ENCODE results near the gene GPR146. TPM values are rescaled to one million over a fixed set of nuclear protein-coding genes. Genes with fewer than 3 reads are reported as not detected.

GPR146 gene
- total RNA-seq, 1 donor from 2014 or later = 40.0 TPM

DNA sequence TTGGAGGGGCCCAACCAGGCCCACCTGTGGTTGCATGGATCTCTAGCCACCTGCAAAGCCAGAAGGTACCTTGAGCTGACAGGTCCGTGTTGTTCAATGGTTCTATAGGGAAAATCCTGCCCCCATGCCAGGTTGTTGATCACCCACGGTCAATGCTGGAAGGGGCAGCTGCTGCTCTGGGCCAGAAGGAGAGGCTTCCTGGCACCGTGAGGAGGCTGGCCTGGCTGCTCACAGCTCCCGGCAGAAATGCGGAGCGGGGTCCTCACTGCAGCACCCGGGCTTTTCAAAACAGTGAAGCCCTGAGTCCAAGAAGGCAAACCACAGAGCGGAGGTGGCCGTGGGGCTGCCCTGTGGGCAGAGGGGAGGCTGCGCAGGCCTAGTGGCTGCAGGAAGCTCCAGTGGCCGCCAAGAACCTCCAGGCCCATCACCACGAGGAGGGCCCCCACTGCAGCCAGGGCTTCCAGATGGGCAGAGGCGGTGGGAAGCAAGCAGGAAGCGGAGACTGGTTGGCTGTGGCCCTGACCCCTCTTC is 25.0 kb upstream of the GPR146 start:
- TF ChIP-seq, protein P1, sequence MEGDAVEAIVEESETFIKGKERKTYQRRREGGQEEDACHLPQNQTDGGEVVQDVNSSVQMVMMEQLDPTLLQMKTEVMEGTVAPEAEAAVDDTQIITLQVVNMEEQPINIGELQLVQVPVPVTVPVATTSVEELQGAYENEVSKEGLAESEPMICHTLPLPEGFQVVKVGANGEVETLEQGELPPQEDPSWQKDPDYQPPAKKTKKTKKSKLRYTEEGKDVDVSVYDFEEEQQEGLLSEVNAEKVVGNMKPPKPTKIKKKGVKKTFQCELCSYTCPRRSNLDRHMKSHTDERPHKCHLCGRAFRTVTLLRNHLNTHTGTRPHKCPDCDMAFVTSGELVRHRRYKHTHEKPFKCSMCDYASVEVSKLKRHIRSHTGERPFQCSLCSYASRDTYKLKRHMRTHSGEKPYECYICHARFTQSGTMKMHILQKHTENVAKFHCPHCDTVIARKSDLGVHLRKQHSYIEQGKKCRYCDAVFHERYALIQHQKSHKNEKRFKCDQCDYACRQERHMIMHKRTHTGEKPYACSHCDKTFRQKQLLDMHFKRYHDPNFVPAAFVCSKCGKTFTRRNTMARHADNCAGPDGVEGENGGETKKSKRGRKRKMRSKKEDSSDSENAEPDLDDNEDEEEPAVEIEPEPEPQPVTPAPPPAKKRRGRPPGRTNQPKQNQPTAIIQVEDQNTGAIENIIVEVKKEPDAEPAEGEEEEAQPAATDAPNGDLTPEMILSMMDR (IDR thresholded peaks at IDR 0.05) = no peak
- ATAC-seq (no peak), DNase-seq (no peak)
- H3K4me1 ChIP-seq = peaks cover under 1% of the 10 kb centered on the region
- H3K36me3 ChIP-seq = peaks cover 5% of the 10 kb centered on the region
- no peaks in the 10 kb centered on the region for H3K27me3 ChIP-seq
- H3K27ac ChIP-seq = no peak overlapping the region
- H3K9me3 ChIP-seq = no peaks in the 10 kb centered on the region
- intact Hi-C loops (cut with DNase I) = no loop called here
- no peak overlapping the region for H3K4me3 ChIP-seq

DNA sequence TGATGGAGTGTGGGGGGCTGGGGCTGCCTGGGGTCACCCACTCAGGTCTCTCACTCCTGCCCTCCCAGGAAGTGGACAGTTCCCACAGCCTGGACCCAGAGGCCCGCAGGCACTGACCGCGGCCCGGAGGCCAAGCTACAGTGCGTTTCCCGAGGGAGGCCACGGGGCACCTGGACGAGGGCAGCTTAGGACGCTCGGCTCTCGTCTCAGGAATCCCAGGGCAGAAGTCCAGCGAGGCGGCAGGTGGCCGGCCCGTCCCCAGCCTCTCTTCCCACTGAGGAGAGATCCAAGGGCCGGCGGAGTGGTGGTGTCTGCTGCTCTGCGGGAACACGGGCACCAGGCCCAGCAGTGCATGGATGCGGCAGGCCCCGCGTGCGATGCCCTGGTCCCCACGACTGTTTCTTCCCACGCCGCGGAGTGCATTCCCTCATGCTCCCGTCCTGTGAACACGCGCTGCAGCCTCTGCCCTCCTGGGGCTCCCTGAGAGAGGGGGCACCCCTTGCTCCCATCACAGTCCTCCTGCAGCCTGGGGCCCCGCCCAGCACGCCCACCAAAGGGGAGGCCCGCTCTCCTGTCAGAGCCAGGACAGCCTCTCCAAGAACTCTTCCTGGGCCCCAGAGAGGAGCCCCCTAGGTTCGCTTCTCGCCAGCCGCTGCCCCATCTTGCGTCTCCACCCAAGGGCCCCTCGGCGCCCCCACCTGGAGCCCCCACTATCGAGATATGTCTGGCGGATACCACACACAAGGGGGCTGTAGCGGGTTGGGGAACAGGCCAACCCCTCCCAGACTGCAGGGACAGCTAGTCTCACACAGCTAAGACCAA is 24.3 kb upstream of the GPR146 start:
- no peaks in the 10 kb centered on the region for H3K27me3 ChIP-seq
- H3K4me1 ChIP-seq = peaks cover 5% of the 10 kb centered on the region
- no peak overlapping the region for H3K4me3 ChIP-seq
- intact Hi-C loops (cut with DNase I) = no loop called here
- DNase-seq (no peak), ATAC-seq (no peak)
- H3K27ac ChIP-seq = no peak overlapping the region
- H3K9me3 ChIP-seq = no peaks in the 10 kb centered on the region
- TF ChIP-seq, protein P1 (IDR thresholded peaks at IDR 0.05) = no peak
- peaks cover 7% of the 10 kb centered on the region for H3K36me3 ChIP-seq

DNA sequence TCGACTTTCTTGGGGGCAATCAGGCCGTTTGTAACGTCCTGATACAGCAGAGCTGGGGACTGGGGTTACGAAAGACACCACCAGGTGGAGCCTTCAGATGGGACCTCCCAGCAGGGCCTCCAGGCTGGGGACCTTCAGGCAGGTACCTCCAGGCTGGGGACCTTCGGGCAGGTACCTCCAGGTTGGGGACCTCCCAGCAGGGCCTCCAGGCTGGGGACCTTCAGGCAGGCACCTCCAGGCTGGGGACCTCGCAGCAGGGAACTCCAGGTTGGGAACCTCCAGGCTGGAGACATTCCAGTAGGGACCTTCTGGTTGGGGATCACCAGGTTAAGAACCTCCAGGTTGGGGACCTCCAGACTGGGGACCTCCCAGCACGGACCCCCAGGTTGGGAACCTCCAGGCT is 23.5 kb upstream of the GPR146 start:
- TF ChIP-seq, protein P1 (IDR thresholded peaks at IDR 0.05) = peak; percentile 25
- intact Hi-C loops (cut with DNase I) = no loop called here
- no peaks in the 10 kb centered on the region for H3K9me3 ChIP-seq
- ATAC-seq = no peak
- DNase-seq = no peak
- H3K4me1 ChIP-seq = peaks cover 5% of the 10 kb centered on the region
- H3K27ac ChIP-seq = no peak overlapping the region
- no peak overlapping the region for H3K4me3 ChIP-seq
- peaks cover 15% of the 10 kb centered on the region for H3K36me3 ChIP-seq
- H3K27me3 ChIP-seq = no peaks in the 10 kb centered on the region

DNA sequence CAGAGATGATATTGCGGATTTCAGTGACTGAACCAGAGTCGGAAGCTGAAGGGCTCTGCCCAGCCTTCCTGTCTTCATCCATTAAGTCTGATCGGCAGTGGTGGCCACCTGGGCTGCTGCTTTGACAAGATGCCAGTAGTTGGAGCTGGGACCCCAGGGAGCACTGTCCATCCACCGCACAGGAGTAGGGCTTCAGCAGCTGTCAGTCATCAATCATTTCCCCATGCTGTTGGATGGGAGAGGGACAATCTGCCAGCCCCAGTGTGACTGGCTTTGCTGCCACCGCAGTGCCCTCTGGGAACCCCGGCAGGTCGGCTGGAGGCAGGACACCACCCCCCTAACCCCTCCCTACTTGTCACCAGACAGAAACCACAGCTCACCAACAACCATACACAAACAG is 23.0 kb upstream of the GPR146 start:
- intact Hi-C loops (cut with DNase I) = no loop called here
- no peak overlapping the region for H3K4me3 ChIP-seq
- ATAC-seq (no peak), DNase-seq (no peak)
- TF ChIP-seq, protein P1 (IDR thresholded peaks at IDR 0.05) = no peak
- H3K27me3 ChIP-seq = no peaks in the 10 kb centered on the region
- H3K27ac ChIP-seq = no peak overlapping the region
- H3K36me3 ChIP-seq = peaks cover 19% of the 10 kb centered on the region
- peaks cover 5% of the 10 kb centered on the region for H3K4me1 ChIP-seq
- H3K9me3 ChIP-seq = no peaks in the 10 kb centered on the region

DNA sequence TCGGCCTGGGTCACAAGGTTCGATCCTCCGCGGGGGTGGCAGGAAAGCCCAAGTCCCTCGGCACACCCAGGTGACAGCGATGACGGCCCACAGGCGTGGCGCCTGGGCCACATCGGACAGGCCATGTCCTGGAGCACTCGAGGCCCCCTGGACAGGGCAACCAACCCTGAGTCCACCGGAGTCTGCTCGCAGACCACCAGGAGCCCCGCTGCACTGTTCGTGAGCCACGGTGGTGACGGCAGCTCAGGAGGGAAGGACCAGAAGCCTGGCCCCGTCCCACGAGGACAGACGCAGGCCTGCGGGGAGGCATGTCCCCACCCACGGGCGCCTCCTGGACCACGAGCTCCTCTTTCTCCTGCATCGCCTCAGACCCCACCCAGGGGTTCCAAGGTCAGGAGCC is 22.4 kb upstream of the GPR146 start:
- DNase-seq = no peak
- no peak overlapping the region for H3K27ac ChIP-seq
- H3K36me3 ChIP-seq = peaks cover 20% of the 10 kb centered on the region
- no peak overlapping the region for H3K4me3 ChIP-seq
- no peaks in the 10 kb centered on the region for H3K27me3 ChIP-seq
- intact Hi-C loops (cut with DNase I) = no loop called here
- no peaks in the 10 kb centered on the region for H3K9me3 ChIP-seq
- no peak for ATAC-seq
- H3K4me1 ChIP-seq = peaks cover 10% of the 10 kb centered on the region
- TF ChIP-seq, protein P1 (IDR thresholded peaks at IDR 0.05) = no peak
